Coronary artery (tissue), 2 donors: ENCODE data around the gene CDC42BPA.

Experiments used
- DNase-seq: peaks from one replicate; pipeline ENCODE4 v3.0.0-alpha.2; 2017; ENCODE audit warnings: low spot score
- H3K27ac ChIP-seq, 2 donors: fragments of 200-600 bp; sonication (generic); one replicate each; pipeline ENCODE4 v1.5.1; 2016 to 2019
- H3K4me3 ChIP-seq: fragments of 200-600 bp; sonication (generic); 2 replicates; pipeline ENCODE4 v1.5.1; 2016; ENCODE audit warnings: mild to moderate bottlenecking, moderate library complexity
- CTCF ChIP-seq: fragments of 200-600 bp; sonication (generic); IDR thresholded peaks from one replicate; pipeline ENCODE4 v1.5.1; 2019; ENCODE audit warnings: antibody characterized with exemption

CDC42BPA gene

GRCh38 chr1:227070638-227071285, 247.5 kb downstream of the CDC42BPA start:
- H3K27ac ChIP-seq, result no peak overlapping the region
- DNase-seq, result no peak

GRCh38 chr1:227069490-227069889, 248.8 kb downstream of the CDC42BPA start:
- no peak overlapping the region for H3K4me3 ChIP-seq
- DNase-seq, result no peak
- TF ChIP-seq CTCF, result no peak

More at GRCh38 chr1:227070638-227071285, 247.5 kb downstream of the CDC42BPA start:
- no peak for TF ChIP-seq CTCF
- no peak overlapping the region for H3K4me3 ChIP-seq

GRCh38 chr1:227068883-227069282, 249.4 kb downstream of the CDC42BPA start:
- Histone ChIP-seq H3K27ac (no peak overlapping the region), H3K4me3 (no peak overlapping the region)
- TF ChIP-seq CTCF, result no peak
- no peak for DNase-seq

More at GRCh38 chr1:227069490-227069889, 248.8 kb downstream of the CDC42BPA start:
- H3K27ac ChIP-seq, result no peak overlapping the region

GRCh38 chr1:227066999-227067398, 251.3 kb downstream of the CDC42BPA start:
- DNase-seq, result no peak
- Histone ChIP-seq H3K4me3 (no peak overlapping the region), H3K27ac (no peak overlapping the region)
- TF ChIP-seq CTCF, result no peak

GRCh38 chr1:227065311-227065710, 253.0 kb downstream of the CDC42BPA start:
- no peak overlapping the region for H3K27ac ChIP-seq
- DNase-seq, result no peak
- no peak for TF ChIP-seq CTCF
- H3K4me3 ChIP-seq, result no peak overlapping the region

GRCh38 chr1:227062306-227062705, 256.0 kb downstream of the CDC42BPA start:
- Histone ChIP-seq H3K4me3 (no peak overlapping the region), H3K27ac (no peak overlapping the region)
- TF ChIP-seq CTCF, result no peak
- DNase-seq, result no peak

- Histone ChIP-seq H3K27ac (no peak overlapping the region), H3K4me3 (no peak overlapping the region)
- DNase-seq, result no peak
- TF ChIP-seq CTCF, result no peak
These were observed 259.2 kb downstream of the CDC42BPA start for GRCh38 chr1:227059076-227059475.
